ENCODE results near the gene CDKAL1. TPM values are rescaled to one million over a fixed set of nuclear protein-coding genes. Genes with fewer than 3 reads are reported as not detected.

The CDKAL1 gene
- total and polyA plus RNA-seq, 9 of the 15 experiments (the other 6 are each of a cell fraction or from before 2014, with no cell fraction given), result 11.2 to 36.3 (median 20.1) TPM

- FAIRE-seq, result no peak
- H4K20me1 ChIP-seq (replicated peaks; ENCODE audit: control insufficient read depth, insufficient read depth, low read length), result no peaks in the 10 kb centered on the region
- no peak for ATAC-seq
- TF ChIP-seq BRCA1 (IDR thresholded peaks at IDR 0.05), result no peak
- no peak for TF ChIP-seq BRCA1 (CRISPR knock-in tag; IDR thresholded peaks at IDR 0.05)
- no peak for TF ChIP-seq ZNF165 (CRISPR knock-in tag; IDR thresholded peaks at IDR 0.05; ENCODE audit: borderline replicate concordance)
- TF ChIP-seq HDAC2 (IDR thresholded peaks at IDR 0.05), result no peak
- TF ChIP-seq ZNF197 (CRISPR knock-in tag; IDR thresholded peaks at IDR 0.05; ENCODE audit: low read depth), result no peak
- no peak for TF ChIP-seq NR2C1 (IDR thresholded peaks at IDR 0.05)
- no peak for TF ChIP-seq NR2C1 (tag; IDR thresholded peaks at IDR 0.05)
- TF ChIP-seq ZNF780A (CRISPR knock-in tag; IDR thresholded peaks at IDR 0.05), result no peak
- TF ChIP-seq POLR2H (tag; IDR thresholded peaks at IDR 0.05; ENCODE audit: low read depth), result no peak
- no peak for TF ChIP-seq POLR2G (IDR thresholded peaks at IDR 0.05; ENCODE audit: low read depth, low read length)
- TF ChIP-seq MITF (IDR thresholded peaks at IDR 0.05), result no peak
- TF ChIP-seq GTF2A2 (tag; IDR thresholded peaks at IDR 0.05), result no peak
- no peak for TF ChIP-seq ATF6 (CRISPR knock-in tag; IDR thresholded peaks at IDR 0.05)
- TF ChIP-seq MYBL2 (IDR thresholded peaks at IDR 0.05; ENCODE audit: low read depth), result no peak
- no peak for TF ChIP-seq MYBL2 (CRISPR knock-in tag; IDR thresholded peaks at IDR 0.05; ENCODE audit: borderline replicate concordance)
- TF ChIP-seq SRSF1 (IDR thresholded peaks at IDR 0.05; ENCODE audit: low read depth, low read length), result no peak
- no peak for TF ChIP-seq RBM34 (IDR thresholded peaks at IDR 0.05; ENCODE audit: borderline replicate concordance, insufficient read depth, low read length)
- BruUV-seq (replicated peaks), result no TSS peak
- no peaks in the 10 kb centered on the region for H3K36me3 ChIP-seq (ENCODE audit: control insufficient read depth, insufficient read depth, low read length)
- no peaks in the 10 kb centered on the region; a peak in 1 of 5 replicates for H3K4me1 ChIP-seq (replicated peaks in 1 of 2; ENCODE audit: control insufficient read depth in 2 of 2, insufficient read depth in 2 of 2, low read length in 2 of 2)
- no peak overlapping the region for H3K4me3 ChIP-seq
- no peaks in the 10 kb centered on the region for H3K9me1 ChIP-seq (ENCODE audit: control insufficient read depth, insufficient read depth, low read length)
- ChIA-PET CTCF (ENCODE audit: low intra/inter-chr PET ratio) (no interaction called here), POLR2A (interaction anchor here (1.2 kb wide), 1 partner anchor 9 kb away, joined by 5 read pairs; no protein-coding TSS in a partner anchor)
- H3K27ac ChIP-seq (ENCODE audit: extremely low read depth, low read depth, low read length), result no peak overlapping the region
- 55% methylated on average over 2 of the region's 2 CpGs for WGBS (ENCODE audit: insufficient coverage, low coverage, missing lambda C conversion rate)
- in situ Hi-C loops (cut with MboI), result no loop called here
- no peak overlapping the region for H3K9ac ChIP-seq (ENCODE audit: insufficient read depth in 1 of 2, low read depth in 2 of 2, low read length in 2 of 2)
- intact Hi-C loops (cut with micrococcal nuclease), result no loop called here
- no peak for DNase-seq (ENCODE audit: extremely low read depth in 1 of 4, low spot score in 3 of 4)
- H3K9me3 ChIP-seq (replicated peaks; ENCODE audit: control insufficient read depth, insufficient read depth, low read depth, low read length), result no peaks in the 10 kb centered on the region
- no peaks in the 10 kb centered on the region for H3K79me2 ChIP-seq (ENCODE audit: control insufficient read depth, insufficient read depth, low read length)
- no peak overlapping the region for H3K4me2 ChIP-seq (ENCODE audit: insufficient read depth, low read length)
- no peak overlapping the region for H2AFZ ChIP-seq (ENCODE audit: low read depth, low read length)
- no peaks in the 10 kb centered on the region for H3K27me3 ChIP-seq (ENCODE audit: control insufficient read depth in 2 of 2, insufficient read depth in 2 of 2, low read length in 2 of 2)
Observed at GRCh38 chr6:21084656-21085055, 550.4 kb downstream of the CDKAL1 start.

Measured in K562 (cell line).